Gastroesophageal sphincter (tissue), 4 donors: ENCODE data around the gene HMGB4. TPM values are rescaled to one million over a fixed set of nuclear protein-coding genes. Genes with fewer than 3 reads are reported as not detected.

Experiments
- ATAC-seq: fragments of 150-250 bp; one replicate; pipeline ENCODE4 v1.9.1; 2016; ENCODE audit warnings: mild to moderate bottlenecking, moderate library complexity
- H3K27ac ChIP-seq, 4 donors: fragments of 200-600 bp; sonication (generic) in 3 of 4; 1 replicate in 3 of 4; 2 replicates in 1 of 4; pipeline ENCODE4 v1.5.1; 2016 to 2019
- H3K27me3 ChIP-seq: fragments of 200-600 bp; sonication (generic); one replicate; pipeline ENCODE4 v1.5.1; 2019
- H3K36me3 ChIP-seq, 2 donors: fragments of 200-600 bp; sonication (generic); one replicate each; pipeline ENCODE4 v1.5.1; 2019; ENCODE audit warnings: control low read depth in 1 of 2
- H3K4me1 ChIP-seq, 3 donors: fragments of 200-600 bp; sonication (generic); 1 replicate in 2 of 3; 2 replicates in 1 of 3; pipeline ENCODE4 v1.5.1; 2016 to 2019; ENCODE audit warnings: control low read depth in 2 of 3
- H3K4me3 ChIP-seq, 2 donors: fragments of 200-600 bp; sonication (generic); one replicate each; pipeline ENCODE4 v1.5.1; 2019; ENCODE audit warnings: mild to moderate bottlenecking in 1 of 2, moderate library complexity in 1 of 2
- H3K9me3 ChIP-seq, 3 donors: fragments of 200-600 bp; sonication (generic); one replicate each; pipeline ENCODE4 v1.5.1; 2017 to 2019; ENCODE audit warnings: control low read depth in 2 of 3
- CTCF ChIP-seq, 4 experiments: fragments of 200-600 bp in 2 of 4; fragments of 450-650 bp in 2 of 4; sonication (generic) in 1 of 4; IDR thresholded peaks; one replicate each; pipeline ENCODE4 v1.5.1; 2017 to 2019; ENCODE audit warnings: antibody characterized with exemption in 4 of 4, mild to moderate bottlenecking in 2 of 4, moderate library complexity in 2 of 4
- EP300 ChIP-seq: sonication (generic); formaldehyde crosslinking; IDR thresholded peaks from one replicate; pipeline ENCODE4 v1.6.1; 2017; ENCODE audit warnings: antibody characterized with exemption, mild to moderate bottlenecking
- POLR2A ChIP-seq, 2 donors: fragments of 450-650 bp; IDR thresholded peaks; one replicate each; pipeline ENCODE4 v1.6.1; 2017; ENCODE audit warnings: antibody characterized with exemption in 2 of 2, mild to moderate bottlenecking in 2 of 2, moderate library complexity in 1 of 2
- POLR2AphosphoS5 ChIP-seq: sonication (generic); formaldehyde crosslinking; IDR thresholded peaks from one replicate; pipeline ENCODE4 v1.6.1; 2017; ENCODE audit warnings: antibody characterized with exemption
- WGBS, 2 donors: methylation state at CpG; one replicate each; pipeline ENCODE4 v1.1.5; 2018; ENCODE audit warnings: low coverage in 1 of 2; 5-methylcytosine and 5-hydroxymethylcytosine counted together
- total RNA-seq, 4 donors: library from RNA; depleted of rRNA; stranded (reverse); fragments of >200 nt; gene quantifications; one replicate each; pipeline ENCODE4 v1.1.0, GENCODE V29; 2016

HMGB4 gene
- total RNA-seq, 4 donors from 2014 or later: not detected

DNA sequence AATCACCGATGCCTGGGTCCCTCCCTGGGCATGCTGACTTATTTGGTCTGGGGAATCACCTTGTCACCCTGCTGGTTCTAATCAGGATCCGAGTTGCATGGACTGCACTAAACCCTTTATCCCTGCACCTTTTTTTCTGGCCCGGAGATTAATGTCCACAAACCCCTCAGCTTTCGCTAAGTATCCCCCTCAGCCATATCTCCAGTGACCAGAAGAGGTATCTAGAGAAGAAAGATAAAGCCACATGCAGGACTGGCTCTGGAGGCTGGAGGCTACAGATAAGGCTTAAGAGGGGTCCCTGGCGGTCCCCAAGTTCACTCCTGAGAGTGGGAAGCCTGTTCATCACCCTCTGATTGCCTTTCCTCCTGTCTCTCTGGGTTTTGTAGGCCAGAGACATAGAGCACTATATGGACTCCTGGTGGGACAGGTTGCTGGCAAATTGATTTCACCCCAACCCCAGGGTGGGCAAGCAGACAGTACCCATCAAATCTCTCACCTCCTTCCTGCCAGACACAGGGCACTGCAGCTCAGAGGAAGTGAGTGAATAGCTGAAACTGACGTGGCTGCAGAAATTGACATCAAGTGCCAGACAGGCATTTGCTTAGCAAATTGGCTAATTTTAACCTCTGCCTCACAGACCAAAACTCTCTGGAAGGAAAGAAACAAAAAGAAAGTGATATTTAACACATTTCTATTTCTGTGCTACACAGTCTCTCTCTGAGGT is 38.8 kb downstream of the HMGB4 start:
- Histone ChIP-seq H3K4me1 (no peaks in the 10 kb centered on the region), H3K27me3 (peaks cover 19% of the 10 kb centered on the region), H3K9me3 (no peaks in the 10 kb centered on the region), H3K4me3 (no peak overlapping the region), H3K36me3 (no peaks in the 10 kb centered on the region), H3K27ac (no peak overlapping the region)
- ATAC-seq: no peak
- TF ChIP-seq EP300 (no peak), POLR2A (IDR thresholded peaks at IDR 0.05) (no peak), CTCF (IDR thresholded peaks at IDR 0.05) (no peak), POLR2AphosphoS5 (no peak)
- WGBS, 2 donors: 27 to 65% methylated on average over 3 of the region's 6 CpGs

GRCh38 chr1:33903210-33903589 is 39.3 kb downstream of the HMGB4 start:
- Histone ChIP-seq H3K27me3 (peaks cover 19% of the 10 kb centered on the region), H3K9me3 (no peaks in the 10 kb centered on the region), H3K4me1 (no peaks in the 10 kb centered on the region), H3K36me3 (no peaks in the 10 kb centered on the region), H3K27ac (no peak overlapping the region), H3K4me3 (no peak overlapping the region)
- TF ChIP-seq CTCF (IDR thresholded peaks at IDR 0.05) (no peak), EP300 (no peak), POLR2AphosphoS5 (no peak), POLR2A (IDR thresholded peaks at IDR 0.05) (no peak)
- WGBS, 2 donors: 22 to 26% methylated on average over 2 of the region's 2 CpGs
- ATAC-seq: no peak

- Histone ChIP-seq H3K36me3 (no peaks in the 10 kb centered on the region), H3K4me3 (no peak overlapping the region), H3K9me3 (no peaks in the 10 kb centered on the region), H3K4me1 (no peaks in the 10 kb centered on the region), H3K27me3 (peaks cover 22% of the 10 kb centered on the region), H3K27ac (no peak overlapping the region)
- WGBS, 2 donors: 51 to 58% methylated on average over 3 of the region's 3 CpGs
- TF ChIP-seq POLR2AphosphoS5: no peak
- no peak for TF ChIP-seq EP300
- TF ChIP-seq POLR2A (IDR thresholded peaks at IDR 0.05): no peak
- TF ChIP-seq CTCF (IDR thresholded peaks at IDR 0.05): no peak
- ATAC-seq: no peak
Observed at GRCh38 chr1:33905241-33905640, 41.4 kb downstream of the HMGB4 start.

- ATAC-seq: no peak
- WGBS, 2 donors: 46 to 60% methylated on average over 1 of the region's 1 CpG
Observed at GRCh38 chr1:33906156-33906555, 42.3 kb downstream of the HMGB4 start.

More at GRCh38 chr1:33906156-33906555, 42.3 kb downstream of the HMGB4 start:
- H3K4me3 ChIP-seq: no peak overlapping the region
- no peaks in the 10 kb centered on the region for H3K36me3 ChIP-seq
- no peak overlapping the region for H3K27ac ChIP-seq
- H3K9me3 ChIP-seq: no peaks in the 10 kb centered on the region
- no peaks in the 10 kb centered on the region for H3K4me1 ChIP-seq
- H3K27me3 ChIP-seq: peaks cover 27% of the 10 kb centered on the region
- TF ChIP-seq CTCF (IDR thresholded peaks at IDR 0.05) (no peak), POLR2AphosphoS5 (no peak), EP300 (no peak), POLR2A (IDR thresholded peaks at IDR 0.05) (no peak)
